Measurements from ENCODE around the gene RELB. TPM values are rescaled to one million over a fixed set of nuclear protein-coding genes. Genes with fewer than 3 reads are reported as not detected.
A peak's percentile ranks its signal among the peaks of the same experiment; 100 is the strongest.
"Not testable (repeated sequence)": the region's sequence is repeated elsewhere in the genome, so short reads cannot be mapped to it uniquely, and the experiment has no call there.

RELB gene, protein sequence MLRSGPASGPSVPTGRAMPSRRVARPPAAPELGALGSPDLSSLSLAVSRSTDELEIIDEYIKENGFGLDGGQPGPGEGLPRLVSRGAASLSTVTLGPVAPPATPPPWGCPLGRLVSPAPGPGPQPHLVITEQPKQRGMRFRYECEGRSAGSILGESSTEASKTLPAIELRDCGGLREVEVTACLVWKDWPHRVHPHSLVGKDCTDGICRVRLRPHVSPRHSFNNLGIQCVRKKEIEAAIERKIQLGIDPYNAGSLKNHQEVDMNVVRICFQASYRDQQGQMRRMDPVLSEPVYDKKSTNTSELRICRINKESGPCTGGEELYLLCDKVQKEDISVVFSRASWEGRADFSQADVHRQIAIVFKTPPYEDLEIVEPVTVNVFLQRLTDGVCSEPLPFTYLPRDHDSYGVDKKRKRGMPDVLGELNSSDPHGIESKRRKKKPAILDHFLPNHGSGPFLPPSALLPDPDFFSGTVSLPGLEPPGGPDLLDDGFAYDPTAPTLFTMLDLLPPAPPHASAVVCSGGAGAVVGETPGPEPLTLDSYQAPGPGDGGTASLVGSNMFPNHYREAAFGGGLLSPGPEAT
- total RNA-seq: 3.5 TPM
- long read RNA-seq, partial matches to known transcripts: 0 of 2 reads
- long read RNA-seq, other reads (novel, unspliced or antisense): 1 of 2 reads

DNA sequence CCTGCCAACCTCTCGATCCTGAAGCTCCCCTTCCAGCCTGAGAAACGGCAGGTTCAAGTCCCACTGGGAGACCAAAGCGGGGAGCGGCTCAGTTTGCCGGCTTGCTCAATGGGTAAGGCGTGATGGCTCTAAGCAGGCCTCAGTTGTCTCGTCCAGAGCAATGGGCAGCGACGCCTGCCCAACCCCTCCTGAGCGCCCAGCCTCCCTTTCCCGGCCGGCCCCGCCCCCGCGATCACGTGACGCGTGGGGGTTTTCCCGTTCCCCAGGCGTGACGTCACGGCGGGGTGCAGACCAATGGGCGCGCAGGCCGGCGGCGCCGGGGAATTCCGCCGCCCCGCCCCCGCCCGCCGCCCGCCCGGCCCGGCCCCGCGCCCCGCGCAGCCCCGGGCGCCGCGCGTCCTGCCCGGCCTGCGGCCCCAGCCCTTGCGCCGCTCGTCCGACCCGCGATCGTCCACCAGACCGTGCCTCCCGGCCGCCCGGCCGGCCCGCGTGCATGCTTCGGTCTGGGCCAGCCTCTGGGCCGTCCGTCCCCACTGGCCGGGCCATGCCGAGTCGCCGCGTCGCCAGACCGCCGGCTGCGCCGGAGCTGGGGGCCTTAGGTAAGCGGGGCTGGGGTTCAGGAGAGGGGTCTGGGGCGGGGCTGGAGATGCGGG lies at the start of gene RELB:
Gene RELB (plus strand): TSS at position 378 of the 653 bp plus-strand sequence. CDS start 116 bp downstream, at position 494.
- DNase-seq (peak; percentile 98), ATAC-seq (peak; percentile 70)
- intact Hi-C loops (cut with micrococcal nuclease): no loop called here

DNA sequence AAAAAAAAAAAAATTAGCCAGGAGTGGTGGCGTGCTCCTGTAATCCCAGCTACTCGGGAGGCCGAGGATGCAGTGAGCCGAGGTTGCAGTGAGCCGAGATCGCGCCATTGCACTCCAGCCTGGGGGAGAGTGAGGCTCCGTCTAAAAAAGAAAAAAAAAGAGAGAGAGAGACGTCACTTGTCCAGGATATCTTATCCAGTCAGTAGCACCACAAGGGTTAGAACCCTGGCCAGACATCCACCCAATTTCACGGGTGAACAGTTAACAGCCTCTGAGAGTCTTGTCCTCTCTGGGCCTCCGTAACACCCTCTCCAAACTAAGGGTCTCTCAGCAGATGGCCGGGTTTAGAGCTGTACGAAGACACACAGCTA lies 47.0 kb upstream of the RELB start:
- DNase-seq (no peak), ATAC-seq (no peak)
- intact Hi-C loops (cut with micrococcal nuclease): loop anchor here (5.0 kb wide), 1 partner anchor 52 kb away; no protein-coding TSS in a partner anchor

DNA sequence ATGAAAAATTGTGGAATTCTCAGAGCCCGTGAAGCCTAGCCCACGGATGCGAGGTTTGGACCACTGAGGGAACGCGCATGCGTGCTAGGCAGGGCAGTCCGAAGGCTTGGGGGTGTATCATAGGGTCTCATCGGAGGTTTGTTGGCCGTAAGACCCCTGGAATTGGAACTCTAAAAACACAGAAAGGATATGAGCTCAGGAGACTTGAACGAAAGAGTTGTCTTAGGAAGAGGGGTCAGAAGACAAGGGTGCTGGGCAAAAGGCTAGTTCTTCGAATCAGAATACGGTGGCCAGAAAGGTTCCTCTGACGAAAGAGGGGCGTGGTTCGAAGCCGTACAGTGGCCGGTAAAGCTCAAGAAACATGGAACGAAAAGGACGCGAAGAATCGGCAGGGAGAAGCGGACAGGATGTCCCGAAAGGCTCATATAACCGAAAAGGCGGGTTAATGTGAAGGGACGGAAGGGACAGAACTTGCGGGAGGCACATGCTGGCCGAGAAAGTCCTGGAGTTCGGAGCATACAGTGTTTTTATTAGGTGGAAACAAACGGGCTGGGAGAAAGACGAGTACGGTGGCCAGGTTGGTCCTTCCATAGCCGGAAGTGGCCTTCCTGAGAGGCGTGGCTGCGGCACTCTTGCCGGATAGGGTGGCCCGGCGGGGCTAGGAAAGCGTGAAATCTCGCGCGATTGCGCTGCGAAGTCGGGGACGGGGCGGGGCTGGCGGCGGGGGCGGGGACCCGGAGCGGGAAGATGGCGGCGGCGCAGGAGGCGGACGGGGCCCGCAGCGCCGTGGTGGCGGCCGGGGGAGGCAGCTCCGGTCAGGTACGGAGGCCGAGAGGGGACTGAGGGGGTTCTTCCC lies 46.4 kb upstream of the RELB start, which contains the start of gene CLPTM1:
Gene CLPTM1 (plus strand): TSS at position 732 of the 856 bp plus-strand sequence. CDS start 16 bp downstream, at position 748.
- DNase-seq (peak; percentile 98), ATAC-seq (peak; percentile 96)
- intact Hi-C loops (cut with micrococcal nuclease): loop anchor here (5.0 kb wide), 1 partner anchor 53 kb away; no protein-coding TSS in a partner anchor

DNA sequence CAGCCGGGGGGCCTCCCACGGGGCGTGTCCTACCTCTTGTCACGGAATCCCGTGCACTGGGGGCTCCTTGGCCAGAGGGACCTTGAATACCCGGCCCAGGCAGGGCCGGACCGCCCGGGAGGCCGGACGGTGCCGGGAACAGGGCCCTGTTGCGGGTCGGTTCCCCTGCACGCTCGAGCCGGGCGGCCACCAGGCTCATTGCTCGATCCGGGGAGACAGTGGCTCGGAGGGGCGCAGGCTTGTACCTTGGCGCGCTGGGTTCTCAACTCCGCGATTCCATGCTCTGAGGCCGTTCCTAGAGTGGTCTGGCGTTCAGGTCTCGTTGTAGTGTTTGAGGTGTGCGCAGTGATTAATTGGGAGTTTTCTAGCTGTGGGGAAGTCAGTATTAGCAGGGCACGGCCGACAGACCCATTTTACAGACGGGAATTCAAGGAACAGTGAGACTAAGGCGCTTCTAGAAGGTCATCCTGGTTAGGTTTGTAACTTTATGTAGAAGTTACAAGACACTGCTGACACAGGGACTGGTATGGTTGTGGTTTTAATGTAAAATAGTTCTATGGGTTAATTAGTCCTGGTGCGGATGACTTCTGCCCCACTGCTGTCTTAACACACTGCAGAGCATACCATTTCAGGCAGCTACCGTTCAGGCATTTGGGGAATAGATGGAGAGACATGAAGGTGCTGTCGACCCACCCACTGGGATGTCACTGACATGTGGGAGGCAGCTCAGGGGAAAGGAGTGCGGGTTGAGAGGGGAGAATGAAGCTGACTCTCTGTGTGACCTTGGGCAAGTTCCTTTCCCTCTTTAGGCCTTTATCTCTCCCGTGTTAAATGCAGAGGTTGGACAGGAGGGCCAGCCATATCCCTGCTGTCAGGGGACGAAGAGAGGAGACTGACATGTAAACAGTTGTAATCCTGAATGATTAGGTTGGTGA lies 45.5 kb upstream of the RELB start:
- no peak for DNase-seq
- intact Hi-C loops (cut with micrococcal nuclease): no loop called here
- ATAC-seq: peak; percentile 0

DNA sequence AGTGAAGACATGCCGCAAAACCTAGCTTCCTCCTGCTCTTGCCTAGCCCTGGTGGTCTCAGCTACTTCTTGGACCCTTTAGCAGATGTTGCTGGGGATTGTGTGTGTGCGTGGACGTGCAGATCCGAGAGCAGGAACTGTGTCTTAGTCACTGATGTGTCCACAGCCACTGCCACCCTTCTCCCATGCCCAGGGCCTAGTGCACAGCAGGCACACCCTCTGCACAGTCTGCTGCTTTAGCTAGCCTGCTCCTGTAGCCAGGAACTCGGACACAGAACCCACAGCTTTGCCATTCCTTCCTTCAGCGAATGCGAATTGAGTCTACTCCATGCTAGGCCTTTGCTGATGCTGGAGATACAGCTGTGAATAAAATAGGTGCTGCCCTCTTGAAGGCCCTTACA lies 43.7 kb upstream of the RELB start:
- no peak for ATAC-seq
- no peak for DNase-seq
- intact Hi-C loops (cut with micrococcal nuclease): no loop called here

DNA sequence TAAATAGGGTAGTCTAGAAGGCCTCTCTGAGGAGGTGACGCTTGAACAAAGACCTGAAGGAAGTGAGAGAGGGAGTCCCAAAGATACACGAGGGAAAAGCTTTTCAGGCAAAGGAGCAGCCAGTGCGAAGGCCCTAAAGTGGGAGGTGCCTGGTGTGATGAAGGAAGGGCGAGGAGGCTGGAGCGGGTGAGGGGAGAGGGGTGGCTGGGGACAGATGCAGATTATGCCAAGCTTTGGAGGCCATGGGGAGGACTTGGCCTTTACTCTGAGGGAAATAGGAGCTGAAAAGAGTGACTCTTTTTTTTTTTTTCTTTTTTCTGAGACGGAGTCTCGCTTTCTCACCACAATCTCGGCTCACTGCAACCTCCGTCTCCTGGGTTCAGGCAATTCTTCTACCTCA lies 43.2 kb upstream of the RELB start:
- DNase-seq (no peak), ATAC-seq (no peak)
- intact Hi-C loops (cut with micrococcal nuclease): no loop called here

DNA sequence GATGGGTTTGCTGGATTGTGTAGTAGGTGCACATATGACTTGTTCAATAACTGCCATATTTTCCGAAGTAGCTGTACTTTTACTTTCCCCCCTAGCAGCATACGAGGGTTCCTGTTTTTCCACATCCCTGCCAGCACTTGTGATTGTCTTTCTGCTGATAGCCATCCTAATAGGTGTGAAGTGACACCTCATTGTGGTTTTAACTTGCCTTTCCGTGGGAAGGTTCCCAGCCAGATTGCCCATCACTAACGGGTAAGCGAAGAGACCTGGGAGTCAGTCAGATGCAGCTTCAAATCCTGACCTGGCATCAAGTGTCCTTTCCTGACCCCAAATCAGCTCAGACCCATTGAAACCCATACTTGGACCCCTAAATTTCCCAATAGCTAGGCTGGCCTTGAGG lies 41.6 kb upstream of the RELB start:
- intact Hi-C loops (cut with micrococcal nuclease): no loop called here
- DNase-seq (no peak), ATAC-seq (no peak)

DNA sequence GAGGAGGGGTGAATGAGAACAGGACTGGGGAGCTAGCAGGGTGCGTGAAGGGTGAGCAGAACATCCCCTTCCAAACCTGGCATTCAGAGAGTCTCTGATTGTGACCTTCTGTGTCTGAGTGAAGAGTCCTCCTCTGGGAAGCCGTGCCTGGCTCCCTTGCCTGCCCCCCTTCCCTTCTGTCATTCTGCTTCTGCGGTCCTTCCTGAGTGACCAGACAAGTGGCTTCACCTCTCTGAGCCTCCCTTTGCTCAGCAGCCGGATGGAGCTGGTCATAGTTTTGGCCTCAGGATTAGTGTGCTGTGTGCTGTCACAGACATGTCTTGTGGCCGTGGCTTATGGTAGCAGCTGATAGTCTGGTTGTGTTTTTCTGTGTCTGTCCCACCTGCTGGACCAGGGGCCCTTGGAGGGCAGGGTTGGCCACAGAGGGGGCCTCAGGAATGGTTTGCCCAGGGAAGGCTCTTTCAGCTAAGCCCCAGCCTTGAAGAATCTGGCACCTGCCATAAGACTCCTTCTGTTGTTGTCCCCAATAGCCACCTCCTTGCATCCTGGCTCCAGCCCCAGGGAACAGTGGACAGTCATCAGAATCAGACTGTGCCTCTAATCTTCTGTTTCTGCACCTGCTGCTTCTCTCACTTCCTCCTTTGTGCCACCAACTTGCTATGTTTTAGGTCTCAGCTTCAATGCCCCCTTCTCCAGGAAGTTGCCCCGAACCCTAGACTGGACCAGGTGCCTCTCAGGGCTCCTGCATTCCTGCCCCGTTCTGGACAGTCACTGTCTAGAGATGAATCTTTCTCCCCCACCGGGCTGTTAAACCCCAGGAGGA lies 40.1 kb upstream of the RELB start:
- ATAC-seq (peak; percentile 38), DNase-seq (no peak)
- intact Hi-C loops (cut with micrococcal nuclease): no loop called here

DNA sequence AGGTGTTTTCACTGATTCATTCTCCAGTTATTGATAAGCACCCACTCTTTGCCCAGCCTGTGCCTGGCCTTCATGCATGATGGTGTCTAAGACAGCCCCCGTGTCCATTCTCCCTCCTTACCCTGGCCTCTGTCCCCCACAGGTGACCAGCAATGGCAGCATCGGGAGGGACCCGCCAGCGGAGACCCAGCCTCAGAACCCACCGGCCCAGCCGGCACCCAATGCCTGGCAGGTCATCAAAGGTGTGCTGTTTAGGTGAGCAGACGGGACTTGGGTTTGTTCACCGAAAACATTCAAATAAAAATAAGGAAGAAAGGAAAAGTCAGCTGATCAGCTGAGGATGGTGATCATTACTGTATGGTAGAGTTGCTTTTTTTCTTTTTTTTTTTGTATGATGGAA lies 39.4 kb upstream of the RELB start:
- DNase-seq (no peak), ATAC-seq (no peak)
- intact Hi-C loops (cut with micrococcal nuclease): no loop called here

DNA sequence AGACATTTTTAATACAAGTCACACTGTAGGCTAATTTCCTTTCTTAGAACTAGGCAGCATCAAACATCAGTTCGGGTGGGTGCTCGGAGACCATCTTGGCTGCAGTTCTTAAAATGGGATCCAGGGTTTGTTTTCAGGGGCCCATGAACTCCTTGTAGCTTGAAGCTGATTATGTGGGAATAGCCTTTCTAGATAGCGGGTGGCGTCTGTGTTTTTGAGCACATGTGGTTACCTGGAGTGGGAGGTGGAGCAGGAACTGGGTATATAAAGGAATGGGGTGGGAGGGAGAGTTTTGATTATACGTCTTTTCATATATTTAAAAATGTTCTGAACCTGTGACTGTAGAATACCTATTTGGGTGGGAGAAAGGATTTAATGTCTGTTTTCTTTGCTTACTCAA lies 33.1 kb upstream of the RELB start:
- intact Hi-C loops (cut with micrococcal nuclease): no loop called here
- no peak for ATAC-seq
- no peak for DNase-seq

DNA sequence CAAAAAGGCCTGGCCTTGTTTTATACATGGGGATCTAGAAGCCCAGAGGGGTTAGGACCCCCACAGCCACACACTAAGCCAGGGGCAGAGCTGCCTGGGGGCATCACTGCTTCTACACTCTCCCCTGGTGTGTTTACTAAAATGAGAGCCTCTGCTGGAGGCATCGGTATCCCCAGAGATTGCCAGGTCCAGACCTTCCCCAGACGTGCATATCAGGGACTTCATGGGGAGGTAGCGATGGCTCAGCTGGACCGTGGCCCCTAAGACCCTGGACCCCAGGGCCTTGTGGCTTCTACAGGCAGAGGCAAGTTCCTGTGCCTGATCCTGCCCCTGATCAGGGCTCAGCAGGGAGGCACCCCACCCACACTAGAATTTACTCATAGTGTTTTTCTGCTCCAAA lies 32.6 kb upstream of the RELB start:
- intact Hi-C loops (cut with micrococcal nuclease): no loop called here
- ATAC-seq: no peak
- no peak for DNase-seq

DNA sequence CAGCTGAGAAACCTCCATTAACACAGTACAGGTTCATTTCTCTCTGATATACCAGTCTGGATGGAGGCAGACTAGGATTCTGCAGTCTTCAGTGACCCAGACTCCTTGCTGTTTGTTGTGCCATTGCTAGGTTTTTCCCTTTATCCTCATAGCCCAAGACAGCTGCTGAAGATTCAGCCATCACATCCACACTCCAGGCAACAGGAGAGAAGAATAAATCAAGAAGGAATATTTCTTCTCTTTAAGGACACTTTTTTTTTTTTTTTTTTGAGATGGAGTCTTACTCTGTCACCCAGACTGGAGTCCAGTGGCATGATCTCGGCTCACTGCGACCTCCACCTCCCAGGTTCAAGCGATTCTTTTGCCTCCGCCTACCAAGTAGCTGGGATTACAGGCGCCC lies 31.8 kb upstream of the RELB start:
- no peak for ATAC-seq
- no peak for DNase-seq
- intact Hi-C loops (cut with micrococcal nuclease): no loop called here

DNA sequence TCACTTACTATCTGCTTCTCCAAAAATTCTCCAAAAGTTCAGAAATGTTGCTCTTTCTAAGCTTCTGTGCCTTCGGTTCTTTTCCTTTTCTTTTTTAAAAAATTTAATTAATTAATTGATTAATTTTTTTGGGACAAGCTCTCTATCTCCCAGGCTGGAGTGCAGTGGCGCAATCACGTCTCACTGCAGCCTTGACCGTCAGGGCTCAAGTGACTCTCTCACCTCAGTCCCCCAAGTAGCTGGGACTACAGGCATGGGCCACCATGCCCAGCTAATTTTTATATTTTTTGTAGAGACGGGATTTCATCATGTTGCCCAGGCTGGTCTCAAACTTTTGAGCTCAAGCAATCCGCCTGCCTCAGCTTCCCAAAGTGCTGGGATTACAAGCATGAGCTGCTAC lies 29.8 kb upstream of the RELB start:
- ATAC-seq; DNase-seq; intact Hi-C loops (cut with micrococcal nuclease): not testable (repeated sequence)

DNA sequence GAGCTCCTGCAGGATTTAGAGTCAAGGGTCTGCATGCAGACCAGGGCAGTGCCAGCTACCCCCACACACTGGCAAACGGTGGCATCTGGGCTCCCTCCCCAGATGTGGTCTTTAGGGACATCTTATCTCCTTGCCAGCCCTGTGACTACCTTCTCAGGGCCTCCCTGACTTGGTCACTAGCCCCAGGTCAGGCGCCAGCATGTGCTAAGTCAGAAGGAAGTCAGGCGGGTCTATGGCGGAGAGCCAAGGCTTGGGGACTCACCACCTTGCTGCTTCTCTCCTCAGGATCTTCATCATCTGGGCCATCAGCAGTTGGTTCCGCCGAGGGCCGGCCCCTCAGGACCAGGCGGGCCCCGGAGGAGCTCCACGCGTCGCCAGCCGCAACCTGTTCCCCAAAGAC lies 28.5 kb upstream of the RELB start:
- intact Hi-C loops (cut with micrococcal nuclease): no loop called here
- ATAC-seq (no peak), DNase-seq (no peak)

DNA sequence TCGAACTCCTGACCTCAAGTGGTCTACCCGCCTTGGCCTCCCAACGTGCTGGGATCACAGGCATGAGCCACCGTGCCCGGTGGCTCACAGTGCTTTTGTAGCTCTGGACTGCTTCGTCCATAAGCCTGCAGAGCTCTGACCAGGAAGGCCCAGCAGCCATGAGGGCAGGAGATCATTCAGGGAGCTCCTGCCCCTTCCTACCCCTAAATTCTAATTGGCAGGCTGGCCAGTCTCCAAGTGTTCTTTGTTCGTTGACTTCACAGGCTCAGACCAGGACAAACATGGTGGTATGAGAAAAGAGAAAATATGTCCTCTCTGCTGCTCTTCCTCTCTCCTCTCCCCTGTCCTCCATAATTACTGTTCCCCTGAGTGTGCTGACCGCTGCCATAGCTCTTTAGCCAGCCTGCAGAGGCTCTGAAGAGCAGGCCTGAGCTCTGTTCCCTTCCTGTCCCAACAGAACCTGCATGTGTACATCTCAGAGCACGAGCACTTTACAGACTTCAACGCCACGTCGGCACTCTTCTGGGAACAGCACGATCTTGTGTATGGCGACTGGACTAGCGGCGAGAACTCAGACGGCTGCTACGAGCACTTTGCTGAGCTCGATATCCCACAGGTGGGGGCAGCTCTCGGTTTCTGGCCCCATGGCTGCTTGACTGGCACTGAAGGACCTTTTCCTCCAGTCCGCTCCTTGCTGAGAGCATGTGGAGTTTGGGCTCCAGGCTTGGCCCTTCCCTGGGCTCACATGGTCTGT lies 27.1 kb upstream of the RELB start:
- DNase-seq: no peak
- ATAC-seq: no peak
- intact Hi-C loops (cut with micrococcal nuclease): no loop called here

DNA sequence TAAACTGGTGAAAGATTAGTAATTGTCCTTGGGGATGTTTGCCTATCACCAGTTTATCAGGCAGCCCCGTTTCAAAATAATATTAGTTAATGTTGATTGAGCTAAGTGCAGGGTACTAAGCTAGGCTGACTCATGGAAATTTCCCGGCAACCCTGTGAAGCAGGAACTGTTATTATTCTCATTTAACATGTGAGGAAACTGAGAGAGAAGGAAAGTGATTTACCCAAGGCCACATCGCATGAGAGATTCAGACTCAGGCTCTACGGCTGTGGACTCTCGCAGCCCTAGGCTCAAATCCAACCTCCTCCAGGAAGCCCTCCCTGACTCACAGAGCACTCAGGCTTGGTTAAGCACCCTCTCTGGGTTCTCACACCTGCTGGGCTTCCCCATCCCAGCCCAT lies 26.4 kb upstream of the RELB start:
- ATAC-seq (no peak), DNase-seq (no peak)

DNA sequence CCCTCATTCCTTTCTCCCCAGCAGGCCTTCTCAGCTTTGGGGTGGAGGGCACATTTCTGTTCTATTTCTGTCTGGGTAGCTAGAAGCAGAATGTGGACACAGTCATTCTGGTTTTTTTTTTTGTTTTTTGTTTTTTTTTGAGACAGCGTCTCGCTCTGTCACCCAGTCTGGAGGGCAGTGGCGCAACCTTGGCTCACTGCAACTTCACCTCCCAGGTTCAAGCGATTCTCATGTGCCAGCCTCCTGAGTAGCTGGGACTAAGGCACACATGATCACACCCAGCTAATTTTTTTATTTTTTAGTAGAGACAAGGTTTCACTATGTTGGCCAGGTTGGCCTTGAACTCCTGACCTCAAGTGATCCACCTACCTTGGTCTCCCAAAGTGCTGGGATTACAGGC lies 25.8 kb upstream of the RELB start:
- no peak for ATAC-seq
- no peak for DNase-seq
- intact Hi-C loops (cut with micrococcal nuclease): no loop called here

More for the DNA sequence above, 26.4 kb upstream of the RELB start:
- intact Hi-C loops (cut with micrococcal nuclease): no loop called here
